Gastrocnemius medialis (tissue), 4 donors: ENCODE results near the gene ZNF507. TPM values are rescaled to one million over a fixed set of nuclear protein-coding genes. Genes with fewer than 3 reads are reported as not detected.
"Not testable (repeated sequence)": the region's sequence is repeated elsewhere in the genome, so short reads cannot be mapped to it uniquely, and the experiment has no call there.

Source experiments
- ATAC-seq, 2 donors: fragments of 150-250 bp; one replicate each; pipeline ENCODE4 v1.9.1; 2016
- DNase-seq, 2 donors: peaks; one replicate each; pipeline ENCODE4 v3.0.0-alpha.2; 2019
- H3K27ac ChIP-seq, 4 donors: fragments of 200-600 bp; sonication (generic); 1 replicate in 1 of 4; 2 replicates in 3 of 4; pipeline ENCODE4 v1.5.1; 2016 to 2018; ENCODE audit warnings: mild to moderate bottlenecking in 2 of 4, moderate library complexity in 1 of 4
- H3K27me3 ChIP-seq, 3 donors: fragments of 200-600 bp; sonication (generic) in 2 of 3; 1 replicate in 1 of 3; 2 replicates in 2 of 3; pipeline versions ENCODE4 v1.5.1 to v1.6.0; 2016 to 2019; ENCODE audit warnings: mild to moderate bottlenecking in 1 of 3, moderate library complexity in 1 of 3
- H3K36me3 ChIP-seq, 2 donors: fragments of 200-600 bp; sonication (generic) in 1 of 2; one replicate each; pipeline ENCODE4 v1.5.1; 2017 to 2018
- H3K4me1 ChIP-seq, 2 donors: fragments of 200-600 bp; sonication (generic) in 1 of 2; one replicate each; pipeline ENCODE4 v1.5.1; 2016 to 2017; ENCODE audit warnings: mild to moderate bottlenecking in 2 of 2
- H3K4me3 ChIP-seq, 4 donors: fragments of 200-600 bp; sonication (generic) in 3 of 4; 1 replicate in 1 of 4; 2 replicates in 3 of 4; pipeline ENCODE4 v1.5.1; 2016 to 2019; ENCODE audit warnings: mild to moderate bottlenecking in 2 of 4
- H3K9me3 ChIP-seq, 3 donors: fragments of 200-600 bp; sonication (generic) in 2 of 3; 1 replicate in 1 of 3; 2 replicates in 2 of 3; pipeline ENCODE4 v1.5.1; 2016 to 2019
- POLR2A ChIP-seq, 2 donors: fragments of 450-650 bp; IDR thresholded peaks; one replicate each; pipeline ENCODE4 v1.6.1; 2017; ENCODE audit warnings: antibody characterized with exemption in 2 of 2, mild to moderate bottlenecking in 2 of 2, moderate library complexity in 2 of 2
- in situ Hi-C, 4 donors: fragments of 200-750 bp; cut with MboI; loops; one replicate each; pipeline versions ENCODE4 v1.15.0 to v1.8.0; 2017; ENCODE audit warnings: low sequenced_read_pairs in 4 of 4
- intact Hi-C: fragments of 100-400 bp; cut with DNase I; formaldehyde crosslinking; loops from one replicate; pipeline ENCODE4 v1.15.1; 2023; ENCODE audit warnings: low total_unique reads
- total RNA-seq, 4 donors: library from RNA; depleted of rRNA; stranded (reverse); fragments of >200 nt; gene quantifications; one replicate each; pipeline versions ENCODE4 v1.1.0 to v1.2.3, GENCODE V29; 2016
- TF ChIP-seq, protein P1 (sequence below), 5 experiments: fragments of 450-650 bp in 3 of 5; fragments of 200-600 bp in 2 of 5; sonication (generic) in 2 of 5; IDR thresholded peaks in 4 of 5; conservative IDR thresholded peaks in 1 of 5; 1 replicate in 4 of 5; 2 replicates in 1 of 5; pipeline ENCODE4 v1.5.1; 2016 to 2019; ENCODE audit warnings: antibody characterized with exemption in 5 of 5, mild to moderate bottlenecking in 3 of 5, moderate library complexity in 3 of 5

The ZNF507 gene
- total RNA-seq, 4 donors from 2014 or later = 11.9 to 21.8 (median 17.8) TPM

DNA sequence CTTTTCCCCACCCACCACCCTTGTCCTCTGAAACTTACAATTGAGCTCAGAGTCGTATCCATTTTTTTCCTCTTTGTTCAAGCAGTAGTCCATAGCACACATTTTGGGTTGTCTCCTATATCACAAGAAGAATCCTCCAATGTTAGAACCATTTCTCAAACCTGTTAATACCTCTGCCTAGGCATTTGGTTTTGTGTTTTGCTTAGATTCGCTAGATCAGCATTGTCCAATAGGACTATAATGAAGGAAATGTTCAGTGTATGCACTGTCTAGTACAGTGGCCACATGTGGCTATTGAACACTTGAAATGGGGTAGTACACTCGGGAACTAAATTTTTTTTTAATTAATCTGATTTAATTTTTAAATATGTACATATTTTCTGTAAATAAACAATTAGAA is 72.7 kb downstream of the ZNF507 start:
- Histone ChIP-seq H3K27ac (no peak overlapping the region), H3K27me3 (no peaks in the 10 kb centered on the region), H3K9me3 (no peaks in the 10 kb centered on the region), H3K36me3 (peaks cover 0 to 8% of the 10 kb centered on the region in 2 donors), H3K4me3 (no peak overlapping the region), H3K4me1 (no peaks in the 10 kb centered on the region)
- in situ Hi-C loops = no loop called here
- no peak for ATAC-seq
- no peak for TF ChIP-seq POLR2A (IDR thresholded peaks at IDR 0.05)
- TF ChIP-seq, protein P1, sequence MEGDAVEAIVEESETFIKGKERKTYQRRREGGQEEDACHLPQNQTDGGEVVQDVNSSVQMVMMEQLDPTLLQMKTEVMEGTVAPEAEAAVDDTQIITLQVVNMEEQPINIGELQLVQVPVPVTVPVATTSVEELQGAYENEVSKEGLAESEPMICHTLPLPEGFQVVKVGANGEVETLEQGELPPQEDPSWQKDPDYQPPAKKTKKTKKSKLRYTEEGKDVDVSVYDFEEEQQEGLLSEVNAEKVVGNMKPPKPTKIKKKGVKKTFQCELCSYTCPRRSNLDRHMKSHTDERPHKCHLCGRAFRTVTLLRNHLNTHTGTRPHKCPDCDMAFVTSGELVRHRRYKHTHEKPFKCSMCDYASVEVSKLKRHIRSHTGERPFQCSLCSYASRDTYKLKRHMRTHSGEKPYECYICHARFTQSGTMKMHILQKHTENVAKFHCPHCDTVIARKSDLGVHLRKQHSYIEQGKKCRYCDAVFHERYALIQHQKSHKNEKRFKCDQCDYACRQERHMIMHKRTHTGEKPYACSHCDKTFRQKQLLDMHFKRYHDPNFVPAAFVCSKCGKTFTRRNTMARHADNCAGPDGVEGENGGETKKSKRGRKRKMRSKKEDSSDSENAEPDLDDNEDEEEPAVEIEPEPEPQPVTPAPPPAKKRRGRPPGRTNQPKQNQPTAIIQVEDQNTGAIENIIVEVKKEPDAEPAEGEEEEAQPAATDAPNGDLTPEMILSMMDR (IDR thresholded peaks at IDR 0.05 in 4 of 5, conservative IDR thresholded peaks at IDR 0.05 in 1 of 5) = no peak
- no peak for DNase-seq
- intact Hi-C loops = no loop called here

DNA sequence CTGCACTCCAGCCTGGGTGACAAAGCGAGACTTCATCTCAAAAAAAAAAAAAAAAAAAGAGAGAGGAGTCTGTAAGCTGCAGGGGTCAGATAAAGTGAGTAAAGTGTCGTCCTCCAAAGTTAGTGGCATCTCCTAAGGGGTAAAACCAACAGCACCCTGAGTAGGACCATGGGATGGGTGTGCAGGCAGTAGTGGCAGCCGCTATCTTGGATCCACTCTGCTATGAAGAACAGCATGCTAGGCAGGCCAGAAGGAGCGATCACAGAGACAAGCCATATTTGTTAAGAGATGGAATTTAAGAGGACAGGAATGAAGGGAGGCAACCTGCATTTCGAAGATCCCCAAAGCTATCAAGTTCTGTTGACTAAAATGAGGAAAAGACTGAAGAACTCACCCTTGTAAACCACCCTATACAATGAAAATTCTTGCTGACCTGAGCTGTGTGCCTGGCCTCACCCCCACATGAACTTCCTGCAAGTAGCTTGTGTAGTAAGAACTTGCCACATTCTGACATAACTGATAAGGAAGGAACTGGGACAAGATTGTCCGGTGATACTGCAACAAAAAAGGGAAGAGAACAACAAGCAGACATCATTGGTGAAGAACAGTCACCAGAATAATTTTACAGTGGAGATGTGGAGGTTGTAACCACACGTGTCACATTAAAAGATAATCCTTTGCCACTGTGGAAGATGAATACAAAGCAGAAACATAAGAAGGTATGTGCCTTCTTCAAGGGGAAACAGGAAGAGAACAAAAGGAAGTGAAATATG is 76.4 kb downstream of the ZNF507 start:
- TF ChIP-seq, protein P1 (IDR thresholded peaks at IDR 0.05 in 4 of 5, conservative IDR thresholded peaks at IDR 0.05 in 1 of 5) = no peak
- TF ChIP-seq POLR2A (IDR thresholded peaks at IDR 0.05) = no peak
- Histone ChIP-seq H3K27me3 (no peaks in the 10 kb centered on the region), H3K36me3 (no peaks in the 10 kb centered on the region), H3K4me3 (no peak overlapping the region), H3K27ac (no peak overlapping the region), H3K9me3 (no peaks in the 10 kb centered on the region), H3K4me1 (no peaks in the 10 kb centered on the region)
- DNase-seq (no peak), ATAC-seq (no peak)
- intact Hi-C loops = no loop called here
- in situ Hi-C loops = no loop called here

DNA sequence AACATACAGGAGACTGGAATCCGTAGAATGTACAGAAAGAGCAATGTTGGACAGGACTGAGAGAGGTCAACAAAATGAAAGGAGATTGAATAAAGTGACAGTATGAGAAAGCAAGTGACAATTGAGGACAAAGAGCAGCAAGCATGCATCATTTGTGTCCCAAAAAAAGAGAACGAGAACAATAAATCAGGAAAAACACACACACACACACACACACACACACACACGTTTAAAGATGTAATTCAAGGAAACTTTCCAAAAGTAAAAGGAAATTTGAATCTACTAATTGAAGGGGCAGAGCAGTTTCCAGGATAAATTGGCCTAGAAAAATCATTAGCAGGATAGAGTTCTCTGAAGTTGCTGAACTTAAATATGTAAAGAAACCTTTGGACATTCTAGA is 77.0 kb downstream of the ZNF507 start:
- no peak overlapping the region for H3K27ac ChIP-seq
- ATAC-seq (no peak), DNase-seq (no peak)
- H3K9me3 ChIP-seq = no peaks in the 10 kb centered on the region
- H3K27me3 ChIP-seq = no peaks in the 10 kb centered on the region
- no peaks in the 10 kb centered on the region for H3K4me1 ChIP-seq
- TF ChIP-seq, protein P1 (IDR thresholded peaks at IDR 0.05 in 4 of 5, conservative IDR thresholded peaks at IDR 0.05 in 1 of 5) = no peak
- no peak for TF ChIP-seq POLR2A (IDR thresholded peaks at IDR 0.05)
- in situ Hi-C loops (no loop called here), intact Hi-C loops (no loop called here)
- H3K36me3 ChIP-seq = no peaks in the 10 kb centered on the region
- no peak overlapping the region for H3K4me3 ChIP-seq

DNA sequence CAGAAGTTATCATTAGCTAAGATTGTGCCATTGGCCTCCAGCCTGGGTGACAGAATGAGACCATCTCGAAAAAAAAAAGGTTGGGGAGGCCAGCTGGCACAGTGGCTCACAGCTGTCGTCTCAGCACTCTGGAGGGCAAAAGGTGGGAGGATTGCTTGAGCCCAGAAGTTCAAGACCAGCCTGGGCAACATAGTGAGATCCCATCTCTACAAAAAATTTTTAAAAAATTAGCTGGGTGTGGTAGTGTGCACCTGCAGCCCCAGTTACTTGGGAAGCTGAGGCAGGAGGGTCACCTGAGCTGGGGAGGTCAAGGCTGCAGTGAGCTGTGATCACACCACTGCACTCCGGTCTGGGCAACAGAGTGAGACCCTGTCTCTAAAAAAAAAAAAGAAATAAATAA is 78.5 kb downstream of the ZNF507 start:
- H3K9me3 ChIP-seq, intact Hi-C loops, ATAC-seq, H3K4me1 ChIP-seq, in situ Hi-C loops, H3K27ac ChIP-seq, DNase-seq, H3K36me3 ChIP-seq, H3K4me3 ChIP-seq, H3K27me3 ChIP-seq: not testable (repeated sequence)

DNA sequence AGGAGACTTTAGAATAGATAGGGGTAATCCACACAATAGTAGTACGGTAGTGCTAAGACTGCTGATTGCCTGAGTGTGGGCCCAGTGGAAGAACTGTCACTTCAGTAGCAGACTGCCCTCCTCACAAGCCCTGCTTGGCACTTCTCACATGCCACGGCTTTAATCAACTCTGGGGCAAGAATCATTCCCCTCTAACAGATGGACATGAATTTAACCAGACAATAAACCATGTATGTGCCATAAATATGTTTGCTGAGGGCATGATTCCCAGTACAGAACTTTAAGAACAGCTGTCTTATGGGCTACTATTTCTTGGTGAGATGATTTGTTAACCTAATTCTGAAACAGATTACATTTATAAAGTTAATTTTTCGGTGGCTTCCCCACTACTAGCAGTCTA is 82.1 kb downstream of the ZNF507 start:
- H3K27ac ChIP-seq = no peak overlapping the region
- H3K27me3 ChIP-seq = no peaks in the 10 kb centered on the region
- H3K9me3 ChIP-seq = no peaks in the 10 kb centered on the region
- in situ Hi-C loops = no loop called here
- DNase-seq (no peak), ATAC-seq (no peak)
- H3K4me1 ChIP-seq = no peaks in the 10 kb centered on the region
- no peaks in the 10 kb centered on the region for H3K36me3 ChIP-seq
- TF ChIP-seq, protein P1 (IDR thresholded peaks at IDR 0.05 in 4 of 5, conservative IDR thresholded peaks at IDR 0.05 in 1 of 5) = no peak
- TF ChIP-seq POLR2A (IDR thresholded peaks at IDR 0.05) = no peak
- intact Hi-C loops = no loop called here
- H3K4me3 ChIP-seq = no peak overlapping the region
